ENCODE data around the gene FAAP100.

- no peak for TF ChIP-seq EZH2 (IDR thresholded peaks at IDR 0.05; ENCODE audit: low read depth)
- no peak for TF ChIP-seq CTCF (conservative IDR thresholded peaks at IDR 0.05)
These were observed 16.3 kb upstream of the FAAP100 start for GRCh38 chr17:81568416-81568815.
